GM21423 (cell line): ENCODE measurements around the gene RAP1GAP.

Experiments used
- ATAC-seq: cut with Tn5 transposase; IDR thresholded peaks from one replicate; pipeline ENCODE4 v1.9.1; 2021; ENCODE audit warnings: mild to moderate bottlenecking, moderate library complexity; ENCODE audit not compliant: unreplicated experiment

RAP1GAP gene

GRCh38 chr1:21669258-21670058 is at the start of gene RAP1GAP:
TSS of gene RAP1GAP (minus strand) at chr1:21669357. CDS start at chr1:21620032, 49,325 bp downstream.
- no peak for ATAC-seq

GRCh38 chr1:21716169-21716568 is 47.0 kb upstream of the RAP1GAP start:
- no peak for ATAC-seq

DNA sequence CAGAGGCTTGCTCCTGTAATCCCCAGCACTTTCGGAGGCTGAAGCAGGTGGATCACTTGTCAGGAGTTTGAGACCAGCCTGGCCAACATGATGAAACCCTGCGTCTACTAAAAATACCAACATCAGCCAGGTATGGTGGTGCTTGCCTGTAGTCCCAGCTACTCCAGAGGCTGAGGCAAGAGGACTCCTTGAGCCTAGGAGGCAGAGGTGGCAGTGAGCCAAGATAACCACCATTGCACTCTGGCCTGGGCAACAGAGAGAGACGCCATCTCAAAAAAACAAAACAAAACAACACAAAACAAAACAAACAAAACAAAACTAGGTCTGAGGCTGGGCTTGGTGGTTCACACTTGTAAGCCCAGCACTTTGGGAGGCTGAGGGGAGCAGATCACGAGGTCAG is 38.7 kb upstream of the RAP1GAP start:
- no peak for ATAC-seq

DNA sequence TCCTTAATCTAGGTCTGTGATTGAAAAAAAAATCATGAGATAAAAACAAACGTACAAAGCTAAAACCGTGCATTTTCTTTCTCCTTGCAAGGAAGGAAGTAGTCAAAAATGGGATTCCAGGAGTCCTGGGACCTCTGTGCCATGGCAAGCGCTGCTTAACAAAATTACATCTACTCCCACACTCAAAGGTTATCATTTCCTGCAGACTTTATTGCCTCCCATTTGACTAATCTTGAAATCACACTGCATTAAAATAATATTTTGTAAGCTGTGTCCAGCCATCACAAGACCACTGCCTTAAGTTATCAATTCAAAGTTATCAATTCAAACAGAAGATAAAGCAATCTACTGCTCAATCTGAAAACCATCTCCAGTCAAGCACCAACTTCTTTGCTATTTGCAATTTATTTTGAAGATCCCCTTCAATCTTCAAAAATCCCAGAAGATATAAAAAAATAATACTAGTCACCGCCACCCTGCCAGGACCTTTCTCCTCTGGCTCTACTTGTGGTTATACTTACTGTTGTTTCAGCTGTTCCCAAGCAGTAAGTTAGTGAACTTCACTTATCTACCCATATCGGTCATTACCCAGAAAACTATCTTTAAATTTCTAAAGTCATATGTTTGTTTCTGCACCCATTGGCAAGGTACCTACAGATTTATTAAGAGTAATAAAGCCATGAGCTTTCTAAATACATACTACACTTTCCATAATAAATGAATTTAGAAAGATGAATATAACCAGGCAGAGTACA is 38.1 kb upstream of the RAP1GAP start:
- ATAC-seq, result no peak

DNA sequence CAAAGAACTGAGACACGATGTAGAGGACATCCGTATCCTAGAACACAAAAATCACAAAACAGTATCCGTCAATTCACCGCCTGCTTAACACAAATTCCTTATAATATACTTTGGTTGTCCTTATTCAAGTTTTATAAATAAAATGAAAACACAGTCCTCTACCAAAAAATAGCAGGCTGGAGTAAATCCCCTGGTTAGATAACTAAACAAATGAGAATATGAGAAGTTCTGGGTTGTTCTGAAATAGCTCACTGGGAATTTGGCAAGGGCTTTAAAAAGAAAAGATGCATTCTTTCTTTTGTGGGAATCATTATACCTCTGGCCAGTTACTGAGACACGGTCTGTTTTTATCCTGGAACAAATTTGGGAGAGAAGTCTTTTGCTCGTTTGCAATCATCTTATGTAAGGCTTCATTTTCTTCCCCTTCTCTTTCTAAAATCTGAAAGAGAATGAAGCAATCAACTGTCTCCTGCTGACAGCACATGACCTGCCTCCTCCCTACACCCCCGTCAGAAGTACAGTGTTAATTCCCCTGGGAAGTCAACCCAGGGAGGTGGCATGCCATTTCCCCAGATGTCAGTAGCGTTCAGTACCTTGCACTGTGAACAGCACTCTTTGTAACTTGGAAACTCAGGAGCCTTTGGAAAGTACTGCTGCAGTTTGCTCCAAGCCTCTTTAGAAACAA is 37.1 kb upstream of the RAP1GAP start:
- ATAC-seq, result no peak

DNA sequence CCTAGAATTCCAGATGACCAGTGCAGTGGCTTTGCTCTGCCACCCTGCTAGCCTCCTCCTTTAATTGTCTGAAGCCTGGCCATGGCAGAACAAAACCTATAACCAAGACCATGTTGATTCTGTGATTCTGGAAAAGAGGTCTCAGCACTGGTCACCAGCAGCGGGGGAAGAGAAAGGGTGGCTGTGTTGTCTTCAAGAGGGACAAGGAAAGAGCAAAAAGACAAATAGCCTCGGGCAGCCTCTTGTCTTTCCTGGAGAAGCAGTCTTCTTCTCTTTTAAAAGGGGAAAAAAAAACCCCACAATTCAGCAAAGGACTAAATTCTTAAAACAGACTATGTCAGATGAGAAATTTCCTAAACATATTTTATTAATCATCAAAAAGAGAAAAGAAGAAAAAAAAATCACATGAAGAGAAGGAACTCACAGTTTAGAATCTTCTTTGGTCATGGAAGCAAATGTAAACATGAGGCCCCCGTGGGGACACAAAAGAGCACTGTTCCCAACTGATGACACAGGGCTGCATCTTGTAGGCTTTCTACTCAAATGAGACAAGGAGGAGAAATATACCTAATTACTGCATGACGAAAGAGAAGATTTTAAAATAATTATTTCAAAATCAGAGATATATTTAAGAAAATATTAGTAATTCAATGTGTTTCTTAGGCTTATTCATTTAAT is 36.3 kb upstream of the RAP1GAP start:
- no peak for ATAC-seq

GRCh38 chr1:21704145-21704544 is 35.0 kb upstream of the RAP1GAP start:
- ATAC-seq, result no peak

DNA sequence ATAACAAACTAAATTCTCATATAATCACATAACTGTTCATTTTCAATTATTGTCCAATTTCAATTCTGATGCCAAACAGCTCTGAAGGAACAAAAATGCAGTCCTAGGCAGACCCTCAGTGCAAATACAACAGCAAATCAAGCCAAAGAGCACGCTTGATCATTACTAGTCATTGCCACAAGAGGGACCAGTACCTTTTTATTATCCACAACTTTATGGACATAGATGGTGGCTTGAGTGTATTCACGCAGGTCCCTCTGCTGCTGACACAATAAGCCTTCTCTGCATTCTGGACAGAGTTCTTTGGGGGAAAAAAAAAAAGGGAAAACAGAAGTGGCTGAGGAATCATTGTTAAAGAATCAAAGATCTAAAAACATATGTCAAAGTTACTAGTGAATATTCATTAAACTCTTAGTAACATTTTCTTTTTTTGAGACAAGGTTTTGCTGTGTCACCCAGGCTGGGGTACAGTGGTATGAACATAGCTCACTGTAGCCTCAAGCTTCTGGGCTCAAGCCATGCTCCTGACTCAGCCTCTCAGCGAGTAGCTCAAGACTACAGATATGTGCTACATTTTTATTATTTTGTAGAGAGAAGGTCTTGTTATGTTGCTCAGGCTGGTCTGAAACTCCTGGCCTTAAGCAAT is 34.3 kb upstream of the RAP1GAP start:
- no peak for ATAC-seq

DNA sequence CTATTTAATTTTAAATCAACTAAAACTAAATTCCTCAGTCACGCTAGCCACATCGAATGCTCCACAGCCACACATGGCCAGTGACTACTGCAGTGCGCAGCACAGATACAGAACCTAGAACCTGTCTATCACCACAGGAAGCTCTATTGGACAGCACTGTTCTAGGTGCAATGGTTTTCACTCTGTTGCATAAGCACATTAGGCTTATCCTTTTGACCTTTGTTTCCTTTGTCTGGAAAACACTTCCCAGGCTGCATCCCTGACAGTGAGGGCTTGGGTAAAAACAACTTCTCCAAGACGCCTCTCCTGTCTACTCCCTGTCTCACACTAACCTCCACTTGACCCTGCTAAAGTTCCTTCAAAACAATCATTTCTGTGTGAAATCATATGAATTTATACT is 33.6 kb upstream of the RAP1GAP start:
- ATAC-seq, result no peak

GRCh38 chr1:21701401-21701800 is 32.2 kb upstream of the RAP1GAP start:
- no peak for ATAC-seq

DNA sequence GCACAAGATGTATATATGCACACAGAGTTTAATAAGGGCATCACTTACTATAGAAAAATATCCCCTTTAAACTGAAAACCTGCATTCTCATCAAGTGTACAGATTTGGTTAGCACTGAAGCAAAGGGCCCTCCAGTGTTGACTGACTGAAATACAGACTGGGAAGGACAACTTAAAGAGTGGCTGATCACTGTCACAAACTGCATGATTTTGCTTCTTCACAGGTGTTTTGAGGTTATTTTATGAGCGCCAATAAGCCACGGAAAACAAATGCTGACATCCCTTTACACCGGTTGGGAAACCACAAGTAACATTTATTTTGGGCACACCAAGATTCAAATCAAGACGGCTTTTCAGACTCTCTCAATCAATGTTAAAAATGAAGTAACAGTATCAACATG is 30.9 kb upstream of the RAP1GAP start:
- ATAC-seq, result no peak

DNA sequence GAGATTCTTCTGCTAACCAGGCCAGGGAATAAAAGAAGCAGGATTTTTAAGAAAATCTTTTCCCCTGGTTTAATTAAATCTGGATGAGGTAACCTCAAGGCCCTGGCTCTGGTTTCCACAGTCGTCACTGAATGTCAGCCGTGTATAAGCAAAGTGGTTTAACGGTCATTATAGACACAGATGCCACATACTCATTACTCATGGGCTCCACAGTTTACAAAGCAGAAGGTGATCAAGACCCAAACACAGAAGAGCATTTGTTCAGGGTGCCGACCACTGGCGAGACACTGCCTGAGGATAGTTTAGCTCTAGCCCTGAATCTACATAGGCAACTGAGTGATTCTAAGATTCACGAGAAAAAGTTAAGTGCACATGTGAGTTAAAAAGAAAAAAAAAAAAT is 27.8 kb upstream of the RAP1GAP start:
- no peak for ATAC-seq

DNA sequence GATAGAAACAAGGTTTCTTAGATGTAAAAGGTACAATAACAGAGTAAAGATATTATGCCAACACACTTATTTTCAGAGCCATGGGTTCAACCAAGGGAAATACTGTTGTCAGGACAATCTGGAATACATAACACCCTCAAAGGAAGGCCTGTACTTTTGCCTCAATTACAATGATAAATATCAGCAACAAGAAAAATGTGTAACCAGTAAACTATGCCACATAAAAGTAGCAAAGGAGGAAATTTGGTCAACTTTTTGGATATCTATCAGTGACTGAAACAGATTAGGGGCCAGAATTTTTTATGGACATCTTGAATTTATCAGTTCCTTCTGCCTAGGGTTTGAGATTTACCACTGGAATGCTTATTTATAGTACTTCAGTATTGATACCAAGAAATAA is 24.6 kb upstream of the RAP1GAP start:
- ATAC-seq, result no peak

DNA sequence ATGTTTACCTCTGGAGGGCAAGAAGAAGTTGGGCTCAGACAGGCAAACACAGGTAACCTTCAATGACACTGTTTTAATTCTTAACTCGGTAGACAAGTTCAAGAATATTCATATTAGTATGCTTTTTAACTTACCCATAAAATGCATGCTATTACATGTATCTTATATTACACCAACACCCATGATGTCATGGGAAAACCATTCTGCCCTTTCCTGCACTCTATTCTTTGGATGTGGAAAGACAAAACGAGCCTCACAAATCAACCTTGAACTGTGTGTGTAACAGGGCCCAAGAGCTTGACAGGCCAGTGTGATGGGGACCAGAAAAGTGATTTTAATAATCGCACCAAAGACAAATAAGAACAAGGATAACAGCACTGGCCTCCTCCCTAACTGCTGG is 22.6 kb upstream of the RAP1GAP start:
- ATAC-seq, result no peak

DNA sequence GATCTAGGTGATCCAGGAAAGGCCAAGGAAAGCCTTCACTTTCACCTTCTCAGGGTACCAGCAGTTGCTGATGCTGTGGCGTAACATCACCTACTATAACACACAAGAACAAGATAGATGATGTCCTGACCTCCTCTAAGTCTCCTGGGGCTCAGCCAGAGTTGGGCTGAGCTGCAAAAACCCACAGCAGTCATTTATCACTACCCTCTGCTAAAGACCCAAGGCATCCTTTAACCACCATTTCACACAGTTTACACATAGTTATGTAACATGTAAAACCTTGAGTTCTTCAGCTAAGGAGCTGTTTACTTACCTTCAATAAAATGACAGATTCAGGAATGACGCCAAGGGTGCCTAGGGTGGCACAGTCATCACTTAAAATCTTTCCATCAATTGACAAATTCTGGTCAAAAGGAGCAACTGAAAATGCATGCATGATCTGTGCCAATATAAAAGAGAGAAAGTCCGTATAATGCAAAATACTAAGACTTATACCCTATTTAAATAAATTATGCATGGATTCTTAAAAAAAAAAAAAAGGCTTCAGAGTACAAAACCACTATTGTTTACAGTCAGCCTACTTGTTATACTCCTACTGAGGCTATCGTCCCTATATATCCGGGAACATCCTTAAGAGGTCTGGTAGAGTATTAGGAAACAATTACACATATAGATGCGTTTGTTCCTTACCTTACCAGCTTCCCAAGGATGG is 20.7 kb upstream of the RAP1GAP start:
- ATAC-seq, result no peak

DNA sequence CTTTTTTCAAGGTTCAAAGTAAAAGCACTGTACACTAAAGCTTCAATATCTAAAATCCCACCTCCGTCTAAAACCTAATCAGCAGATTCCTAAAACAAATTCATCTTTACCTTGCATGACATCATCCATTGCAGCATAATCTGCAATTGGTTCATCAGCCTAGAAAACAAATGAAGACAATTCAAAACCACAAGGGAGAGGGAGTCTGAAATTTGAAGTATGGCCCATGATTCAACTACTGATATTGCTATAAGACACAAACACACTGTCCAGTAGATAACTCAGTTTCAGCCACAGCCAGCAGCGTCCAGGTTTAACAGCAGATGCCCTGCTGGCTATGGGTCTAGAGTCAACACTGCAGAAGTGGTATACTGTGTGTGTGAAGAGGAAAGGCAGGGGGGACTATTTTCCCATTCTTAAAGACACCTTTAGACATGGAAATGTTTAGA is 17.9 kb upstream of the RAP1GAP start:
- no peak for ATAC-seq

GRCh38 chr1:21685946-21686678 is 17.0 kb upstream of the RAP1GAP start:
- no peak for ATAC-seq

GRCh38 chr1:21681426-21681825 is 12.3 kb upstream of the RAP1GAP start:
- no peak for ATAC-seq

DNA sequence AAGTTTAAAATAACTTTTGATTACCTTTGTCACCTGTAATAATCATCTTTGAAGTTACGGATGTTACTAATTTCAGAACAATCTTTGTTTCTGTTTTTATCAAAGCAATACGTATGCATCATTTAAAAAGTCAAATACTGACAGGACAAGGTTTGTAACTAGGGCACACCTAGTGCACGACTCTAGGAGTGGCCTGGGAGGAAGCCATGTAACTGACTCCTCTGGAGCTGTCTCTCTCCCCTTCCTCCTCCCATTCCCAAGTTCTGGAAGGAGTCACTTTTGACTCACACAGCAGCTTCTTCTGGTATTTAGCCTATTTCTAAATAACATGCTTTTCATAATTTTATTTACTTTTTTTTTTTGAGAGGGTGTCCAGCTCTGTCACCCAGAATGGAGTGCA is 11.8 kb upstream of the RAP1GAP start:
- ATAC-seq, result no peak
